Keratinocyte (primary cell): ENCODE data around the gene TIAL1. TPM values are rescaled to one million over a fixed set of nuclear protein-coding genes. Genes with fewer than 3 reads are reported as not detected.

Experiments used
- DNase-seq: peaks from one replicate; pipeline ENCODE4 v3.0.0-alpha.2; 2011; ENCODE audit warnings: low read depth, missing footprints, low spot score
- FAIRE-seq: peaks from 2 replicates; lab custom pipeline; 2011; peaks lifted over from hg19 to GRCh38; lab: Jason Lieb, UNC
- H2AFZ ChIP-seq: 2 replicates; pipeline ENCODE4 v1.6.0; 2012; ENCODE audit warnings: low read length, control low read depth, inconsistent platforms; ENCODE audit not compliant: control insufficient read depth
- H3K27ac ChIP-seq: 2 replicates; pipeline ENCODE4 v1.5.1; 2011; ENCODE audit warnings: low read length; ENCODE audit not compliant: control insufficient read depth, insufficient read depth
- H3K27me3 ChIP-seq: 3 replicates; pipeline ENCODE4 v1.6.0; 2011; ENCODE audit warnings: low read length; ENCODE audit not compliant: control insufficient read depth, insufficient read depth; ENCODE audit errors: extremely low read depth
- H3K36me3 ChIP-seq, 2 experiments: 2 replicates in 1 of 2; 3 replicates in 1 of 2; pipeline ENCODE4 v1.5.1; 2011; ENCODE audit warnings: low read length in 2 of 2, mild to moderate bottlenecking in 1 of 2; ENCODE audit not compliant: control insufficient read depth in 2 of 2, insufficient read depth in 2 of 2; ENCODE audit errors: extremely low read depth in 1 of 2
- H3K4me1 ChIP-seq: 3 replicates; pipeline ENCODE4 v1.5.1; 2011; ENCODE audit warnings: low read length; ENCODE audit not compliant: control insufficient read depth, insufficient read depth; ENCODE audit errors: extremely low read depth
- H3K4me2 ChIP-seq: 3 replicates; pipeline ENCODE4 v1.6.0; 2011; ENCODE audit warnings: low read depth, low read length; ENCODE audit not compliant: control insufficient read depth, insufficient read depth; ENCODE audit errors: extremely low read depth
- H3K4me3 ChIP-seq, 3 experiments: fragments of 200-600 bp in 1 of 3; sonication (generic) in 1 of 3; 2 replicates in 2 of 3; 3 replicates in 1 of 3; pipeline ENCODE4 v1.5.1; 2011 to 2016; ENCODE audit warnings: low read length in 3 of 3, mild to moderate bottlenecking in 3 of 3, control low read depth in 2 of 3, inconsistent platforms in 1 of 3, low read depth in 1 of 3, mixed read lengths in 1 of 3, mixed run types in 1 of 3, moderate library complexity in 1 of 3; ENCODE audit not compliant: control insufficient read depth in 2 of 3, insufficient read depth in 2 of 3; ENCODE audit errors: extremely low read depth in 1 of 3
- H3K79me2 ChIP-seq: 2 replicates; pipeline ENCODE4 v1.6.0; 2012; ENCODE audit warnings: low read length; ENCODE audit not compliant: control insufficient read depth, insufficient read depth
- H3K9ac ChIP-seq: 3 replicates; pipeline ENCODE4 v1.6.0; 2011; ENCODE audit warnings: low read length; ENCODE audit not compliant: control insufficient read depth, insufficient read depth; ENCODE audit errors: extremely low read depth
- H3K9me1 ChIP-seq: 3 replicates; pipeline ENCODE4 v1.6.0; 2011; ENCODE audit warnings: low read length; ENCODE audit not compliant: control insufficient read depth, insufficient read depth; ENCODE audit errors: extremely low read depth
- H3K9me3 ChIP-seq: 2 replicates; pipeline ENCODE4 v1.5.1; 2012; ENCODE audit warnings: low read depth, low read length; ENCODE audit not compliant: control insufficient read depth
- H4K20me1 ChIP-seq: 3 replicates; pipeline ENCODE4 v1.6.0; 2011; ENCODE audit warnings: low read length; ENCODE audit not compliant: control insufficient read depth, insufficient read depth; ENCODE audit errors: extremely low read depth
- CTCF ChIP-seq, 3 experiments: IDR thresholded peaks in 1 of 3; conservative IDR thresholded peaks in 1 of 3; optimal IDR thresholded peaks in 1 of 3; 2 replicates in 2 of 3; 3 replicates in 1 of 3; pipeline versions ENCODE3 to v1.5.1; 2011; ENCODE audit warnings: low read length in 3 of 3, mild to moderate bottlenecking in 3 of 3, moderate library complexity in 2 of 3, control low read depth in 1 of 3, inconsistent platforms in 1 of 3; ENCODE audit not compliant: insufficient read depth in 2 of 3; ENCODE audit errors: extremely low read depth in 1 of 3
- EZH2 ChIP-seq: IDR thresholded peaks from one replicate; pipeline ENCODE4 v1.6.1; 2012; ENCODE audit warnings: inconsistent platforms, mild to moderate bottlenecking, low read length, moderate library complexity
- dilution Hi-C: fragments of 300-500 bp; cut with MboI; formaldehyde crosslinking; loops from one replicate; pipeline ENCODE4 v1.7.0; 2020; ENCODE audit warnings: low sequenced_read_pairs; ENCODE audit not compliant: extremely low pct_ligation_motif_present
- polyA plus RNA-seq, 5 experiments: library from polyadenylated mRNA; depleted of rRNA in 3 of 5; stranded (reverse) in 3 of 5; stranded (forward) in 1 of 5; unstranded in 1 of 5; fragments of >200 nt; gene quantifications; 1 replicate in 1 of 5; 2 replicates in 3 of 5; 3 replicates in 1 of 5; pipeline versions ENCODE4 v1.2.1 to v1.2.3, GENCODE V29; 2011 to 2012; ENCODE audit warnings: missing spikeins in 2 of 5, low read depth in 1 of 5, low replicate concordance in 1 of 5

TIAL1 gene
- polyA plus RNA-seq, 1 donor (not counting 4 experiments of a cell fraction or from before 2014, with no cell fraction given), result 117 TPM

- Histone ChIP-seq H3K79me2 (no peaks in the 10 kb centered on the region), H3K9me3 (no peaks in the 10 kb centered on the region), H2AFZ (no peak overlapping the region), H3K9me1 (no peaks in the 10 kb centered on the region), H3K9ac (no peak overlapping the region), H3K4me1 (no peaks in the 10 kb centered on the region), H4K20me1 (no peaks in the 10 kb centered on the region), H3K4me2 (no peak overlapping the region), H3K27me3 (no peaks in the 10 kb centered on the region), H3K27ac (no peak overlapping the region), H3K36me3 (no peaks in the 10 kb centered on the region), H3K4me3 (no peak overlapping the region)
- DNase-seq, result no peak
- dilution Hi-C loops, result no loop called here
- FAIRE-seq, result peak; percentile 36
- TF ChIP-seq EZH2 (no peak), CTCF (optimal IDR thresholded peaks at IDR 0.05 in 1 of 3, IDR thresholded peaks at IDR 0.05 in 1 of 3, conservative IDR thresholded peaks at IDR 0.05 in 1 of 3; ENCODE audit: extremely low read depth in 1 of 3, insufficient read depth in 2 of 3, low read length in 3 of 3) (no peak)
Observed at GRCh38 chr10:119625570-119626280, 29.0 kb upstream of the TIAL1 start.

GRCh38 chr10:119621078-119621384 lies 24.3 kb upstream of the TIAL1 start:
- Histone ChIP-seq H3K36me3 (no peaks in the 10 kb centered on the region), H3K79me2 (no peaks in the 10 kb centered on the region), H3K9me1 (no peaks in the 10 kb centered on the region), H3K4me3 (no peak overlapping the region), H2AFZ (no peak overlapping the region), H3K27me3 (no peaks in the 10 kb centered on the region), H4K20me1 (no peaks in the 10 kb centered on the region), H3K9ac (no peak overlapping the region), H3K4me2 (no peak overlapping the region), H3K27ac (no peak overlapping the region), H3K4me1 (peaks cover 15% of the 10 kb centered on the region), H3K9me3 (no peaks in the 10 kb centered on the region)
- dilution Hi-C loops, result no loop called here
- no peak for DNase-seq
- TF ChIP-seq CTCF (optimal IDR thresholded peaks at IDR 0.05 in 1 of 3, IDR thresholded peaks at IDR 0.05 in 1 of 3, conservative IDR thresholded peaks at IDR 0.05 in 1 of 3; ENCODE audit: extremely low read depth in 1 of 3, insufficient read depth in 2 of 3, low read length in 3 of 3), result no peak
- no peak for TF ChIP-seq EZH2
- FAIRE-seq, result no peak
